Measurements from ENCODE around the gene KCTD19.
A peak's percentile ranks its signal among the peaks of the same experiment; 100 is the strongest.

KCTD19 gene

GRCh38 chr16:67254801-67255552 lies 71.6 kb downstream of the KCTD19 start:
- Mint-ChIP-seq H3K36me3 (ENCODE audit: low read depth) (no peaks in the 10 kb centered on the region), H3K4me3 (no peak overlapping the region), H3K27ac (no peak overlapping the region), H3K4me1 (ENCODE audit: low read depth) (peaks cover 4% of the 10 kb centered on the region), H3K9me3 (no peaks in the 10 kb centered on the region), H3K27me3 (peaks cover 26% of the 10 kb centered on the region)
- intact Hi-C loops (cut with micrococcal nuclease) = no loop called here

GRCh38 chr16:67252609-67253497 lies 73.7 kb downstream of the KCTD19 start:
- peaks cover 44% of the 10 kb centered on the region for H3K27me3 Mint-ChIP-seq
- H3K4me3 Mint-ChIP-seq = no peak overlapping the region
- H3K4me1 Mint-ChIP-seq (ENCODE audit: low read depth) = peaks cover 25% of the 10 kb centered on the region
- no peaks in the 10 kb centered on the region for H3K9me3 Mint-ChIP-seq
- H3K27ac Mint-ChIP-seq = no peak overlapping the region
- intact Hi-C loops (cut with micrococcal nuclease) = no loop called here
- no peaks in the 10 kb centered on the region for H3K36me3 Mint-ChIP-seq (ENCODE audit: low read depth)

GRCh38 chr16:67250045-67250327 lies 76.6 kb downstream of the KCTD19 start:
- H3K27me3 Mint-ChIP-seq = peaks cover 38% of the 10 kb centered on the region
- peaks cover 36% of the 10 kb centered on the region for H3K4me1 Mint-ChIP-seq (ENCODE audit: low read depth)
- peaks cover 10% of the 10 kb centered on the region for H3K36me3 Mint-ChIP-seq (ENCODE audit: low read depth)
- no peak overlapping the region for H3K4me3 Mint-ChIP-seq
- H3K9me3 Mint-ChIP-seq = no peaks in the 10 kb centered on the region
- no peak overlapping the region for H3K27ac Mint-ChIP-seq
- intact Hi-C loops (cut with micrococcal nuclease) = no loop called here

- Mint-ChIP-seq H3K9me3 (no peaks in the 10 kb centered on the region), H3K4me3 (peak overlapping the region; percentile 59), H3K4me1 (ENCODE audit: low read depth) (peaks cover 42% of the 10 kb centered on the region), H3K27me3 (peaks cover 38% of the 10 kb centered on the region), H3K36me3 (ENCODE audit: low read depth) (peaks cover 10% of the 10 kb centered on the region), H3K27ac (no peak overlapping the region)
- intact Hi-C loops (cut with micrococcal nuclease) = no loop called here
Measured at GRCh38 chr16:67249178-67250044, 77.1 kb downstream of the KCTD19 start.

GRCh38 chr16:67248401-67249177 lies 78.0 kb downstream of the KCTD19 start, which contains the start of gene SLC9A5:
Gene SLC9A5, plus strand, starts transcription at chr16:67248979. Its CDS starts 36 bp downstream, at chr16:67249015.
- no peaks in the 10 kb centered on the region for H3K9me3 Mint-ChIP-seq
- H3K27ac Mint-ChIP-seq = peak within 1 kb of the TSS; percentile 88
- intact Hi-C loops (cut with micrococcal nuclease) = no loop called here

GRCh38 chr16:67248073-67248400 lies 78.5 kb downstream of the KCTD19 start:
- peak overlapping the region; percentile 89 for H3K4me3 Mint-ChIP-seq
- no peaks in the 10 kb centered on the region for H3K9me3 Mint-ChIP-seq
- intact Hi-C loops (cut with micrococcal nuclease) = no loop called here
- H3K36me3 Mint-ChIP-seq (ENCODE audit: low read depth) = peaks cover 10% of the 10 kb centered on the region
- peaks cover 38% of the 10 kb centered on the region for H3K27me3 Mint-ChIP-seq
- H3K4me1 Mint-ChIP-seq (ENCODE audit: low read depth) = peaks cover 55% of the 10 kb centered on the region
- H3K27ac Mint-ChIP-seq = peak overlapping the region; percentile 88

More at GRCh38 chr16:67248401-67249177, 78.0 kb downstream of the KCTD19 start, which contains the start of gene SLC9A5:
- H3K27me3 Mint-ChIP-seq = peaks cover 38% of the 10 kb centered on the region
- peak within 1 kb of the TSS; percentile 89 for H3K4me3 Mint-ChIP-seq
- H3K36me3 Mint-ChIP-seq (ENCODE audit: low read depth) = peaks cover 10% of the 10 kb centered on the region
- H3K4me1 Mint-ChIP-seq (ENCODE audit: low read depth) = peaks cover 50% of the 10 kb centered on the region

GRCh38 chr16:67247192-67248072 lies 79.1 kb downstream of the KCTD19 start, which contains the start of gene FHOD1:
Gene FHOD1, minus strand, starts transcription at chr16:67247481. Its CDS starts 71 bp downstream, at chr16:67247410.
- Mint-ChIP-seq H3K4me1 (ENCODE audit: low read depth) (peaks cover 60% of the 10 kb centered on the region), H3K27ac (peak within 1 kb of the TSS; percentile 88)
- intact Hi-C loops (cut with micrococcal nuclease) = loop anchor here (1.0 kb wide), 1 partner anchor 21 kb away; no protein-coding TSS in a partner anchor

GRCh38 chr16:67246756-67247191 lies 79.8 kb downstream of the KCTD19 start:
- peak overlapping the region; percentile 88 for H3K27ac Mint-ChIP-seq
- peak overlapping the region; percentile 89 for H3K4me3 Mint-ChIP-seq
- H3K36me3 Mint-ChIP-seq (ENCODE audit: low read depth) = peaks cover 10% of the 10 kb centered on the region
- intact Hi-C loops (cut with micrococcal nuclease) = loop anchor here (1.0 kb wide), 1 partner anchor 20 kb away; no protein-coding TSS in a partner anchor
- peaks cover 67% of the 10 kb centered on the region for H3K4me1 Mint-ChIP-seq (ENCODE audit: low read depth)
- no peaks in the 10 kb centered on the region for H3K9me3 Mint-ChIP-seq
- H3K27me3 Mint-ChIP-seq = peaks cover 38% of the 10 kb centered on the region

More at GRCh38 chr16:67247192-67248072, 79.1 kb downstream of the KCTD19 start, which contains the start of gene FHOD1:
- peaks cover 38% of the 10 kb centered on the region for H3K27me3 Mint-ChIP-seq
- H3K4me3 Mint-ChIP-seq = peak within 1 kb of the TSS; percentile 89
- peaks cover 10% of the 10 kb centered on the region for H3K36me3 Mint-ChIP-seq (ENCODE audit: low read depth)
- no peaks in the 10 kb centered on the region for H3K9me3 Mint-ChIP-seq

GRCh38 chr16:67246081-67246755 lies 80.3 kb downstream of the KCTD19 start:
- H3K36me3 Mint-ChIP-seq (ENCODE audit: low read depth) = peaks cover 10% of the 10 kb centered on the region
- H3K9me3 Mint-ChIP-seq = no peaks in the 10 kb centered on the region
- peak overlapping the region; percentile 88 for H3K27ac Mint-ChIP-seq
- intact Hi-C loops (cut with micrococcal nuclease) = no loop called here
- peak overlapping the region; percentile 89 for H3K4me3 Mint-ChIP-seq
- H3K4me1 Mint-ChIP-seq (ENCODE audit: low read depth) = peaks cover 72% of the 10 kb centered on the region
- peaks cover 33% of the 10 kb centered on the region for H3K27me3 Mint-ChIP-seq

GRCh38 chr16:67245674-67246080 lies 80.9 kb downstream of the KCTD19 start:
- Mint-ChIP-seq H3K27me3 (peaks cover 31% of the 10 kb centered on the region), H3K9me3 (no peaks in the 10 kb centered on the region), H3K4me3 (peak overlapping the region; percentile 89), H3K27ac (peak overlapping the region; percentile 88), H3K4me1 (ENCODE audit: low read depth) (peaks cover 78% of the 10 kb centered on the region), H3K36me3 (ENCODE audit: low read depth) (peaks cover 10% of the 10 kb centered on the region)
- intact Hi-C loops (cut with micrococcal nuclease) = no loop called here

GRCh38 chr16:67245186-67245585 lies 81.4 kb downstream of the KCTD19 start:
- Mint-ChIP-seq H3K27me3 (peaks cover 26% of the 10 kb centered on the region), H3K4me3 (peak overlapping the region; percentile 89), H3K9me3 (no peaks in the 10 kb centered on the region), H3K27ac (peak overlapping the region; percentile 88), H3K4me1 (ENCODE audit: low read depth) (peaks cover 80% of the 10 kb centered on the region), H3K36me3 (ENCODE audit: low read depth) (peaks cover 10% of the 10 kb centered on the region)
- intact Hi-C loops (cut with micrococcal nuclease) = no loop called here
